Measurements from ENCODE around the gene SCRT2. TPM values are rescaled to one million over a fixed set of nuclear protein-coding genes. Genes with fewer than 3 reads are reported as not detected.

Gene SCRT2
- not detected in 2 replicates for total RNA-seq (2012; rRNA removed)
- polyA plus RNA-seq (2012; rRNA removed) = not detected in 2 replicates
- not detected in 2 replicates for polyA plus RNA-seq (2012; cell fraction: cytosol; rRNA removed)
- polyA plus RNA-seq (2012; cell fraction: nucleus; rRNA removed; ENCODE audit: low replicate concordance) = not detected in 2 replicates
- not detected for Bru-seq, nascent RNA
- BruChase-seq, experiment 1, labeled RNA remaining after a 6-hour chase = not detected
- not detected for BruChase-seq, experiment 2, labeled RNA remaining after a 2-hour chase
- long read RNA-seq = 0 reads

- no peak within 1 kb of the TSS for H4K5ac ChIP-seq (ENCODE audit: low read depth, low read length)
- H3K14ac ChIP-seq (replicated peaks; ENCODE audit: low read depth, low read length) = no peak within 1 kb of the TSS
- H3K9me1 ChIP-seq (ENCODE audit: insufficient read depth, low read length) = no peaks in the 10 kb centered on the region
- peaks cover 55% of the 10 kb centered on the region for H3K27me3 ChIP-seq (ENCODE audit: control insufficient read depth, insufficient read depth, low read length)
- H3K79me1 ChIP-seq (ENCODE audit: low read depth in 1 of 2, low read length in 2 of 2) = no peaks in the 10 kb centered on the region
- 1% methylated on average over 23 of the region's 69 CpGs; no CpG with 5 or more reads in 1 of the 2 experiments for WGBS, 2 experiments (ENCODE audit: extremely low coverage in 2 of 2, insufficient read length in 1 of 2)
- H4K8ac ChIP-seq (ENCODE audit: low read depth in 2 of 2, low read length in 2 of 2) = no peak within 1 kb of the TSS
- H3K27ac ChIP-seq (ENCODE audit: insufficient read depth, low read length) = no peak within 1 kb of the TSS
- H3K4me2 ChIP-seq (ENCODE audit: low read depth, low read length) = no peak within 1 kb of the TSS; the same call in 1 of the 2 replicates
- intact Hi-C loops (cut with micrococcal nuclease) = no loop called here
- no TSS peak for BruUV-seq (replicated peaks)
- H3K9ac ChIP-seq (ENCODE audit: low read depth, low read length) = no peak within 1 kb of the TSS
- no peak within 1 kb of the TSS for H4K91ac ChIP-seq (ENCODE audit: insufficient read depth, low read depth, low read length)
- DNase-seq (peak; percentile 65), ATAC-seq (ENCODE audit: low read depth) (peak; percentile 100)
- CTCF ChIA-PET = interaction anchor here (0.7 to 1.5 kb wide), 3 partner anchors 9 to 115 kb away, joined by 3 to 5 read pairs (median 3); no protein-coding TSS in a partner anchor
- no peaks in the 10 kb centered on the region for H3K4me1 ChIP-seq (ENCODE audit: control insufficient read depth, insufficient read depth, low read length)
- H2BK20ac ChIP-seq (ENCODE audit: low read depth, low read length) = no peak within 1 kb of the TSS
- H2AK5ac ChIP-seq (ENCODE audit: low read depth, low read length) = no peak within 1 kb of the TSS
- H2AK9ac ChIP-seq (replicated peaks; ENCODE audit: low read depth, low read length, poor library complexity) = peak within 1 kb of the TSS; percentile 33
- no peak within 1 kb of the TSS for H3K56ac ChIP-seq (ENCODE audit: extremely low read depth, insufficient read depth, low read length)
- no peak within 1 kb of the TSS for H3K4me3 ChIP-seq (ENCODE audit: insufficient read depth, low read depth, low read length)
- no peaks in the 10 kb centered on the region for H3K9me3 ChIP-seq (ENCODE audit: control insufficient read depth, insufficient read depth, low read length)
- H3K18ac ChIP-seq (ENCODE audit: low read depth, low read length) = no peak within 1 kb of the TSS
- H3K23ac ChIP-seq (ENCODE audit: low read depth, low read length) = no peak within 1 kb of the TSS
- TF ChIP-seq CEBPB (IDR thresholded peaks at IDR 0.05; ENCODE audit: low read depth, low read length) (no peak), MAFK (IDR thresholded peaks at IDR 0.05; ENCODE audit: low read depth, low read length) (no peak), MXI1 (IDR thresholded peaks at IDR 0.05; ENCODE audit: borderline replicate concordance, low read depth, low read length) (peak; percentile 90), CTCF (conservative IDR thresholded peaks at IDR 0.05; ENCODE audit: low read depth, low read length) (no peak), MAZ (IDR thresholded peaks at IDR 0.05; ENCODE audit: borderline replicate concordance, low read depth, low read length) (peak; percentile 78; the same call in 1 of the 2 replicates), USF2 (IDR thresholded peaks at IDR 0.05; ENCODE audit: low read depth, low read length) (no peak), RCOR1 (IDR thresholded peaks at IDR 0.05; ENCODE audit: insufficient replicate concordance, low read length) (peak; percentile 83), CHD1 (IDR thresholded peaks at IDR 0.05; ENCODE audit: low read depth, low read length) (no peak), RFX5 (IDR thresholded peaks at IDR 0.05; ENCODE audit: low read depth, low read length) (no peak)
- POLR2A ChIA-PET (ENCODE audit: unreplicated experiment) = interaction anchor here (0.6 kb wide), 1 partner anchor 28 kb away, joined by 3 read pairs; no protein-coding TSS in a partner anchor
- no peaks in the 10 kb centered on the region for H4K20me1 ChIP-seq (ENCODE audit: insufficient read depth, low read length)
- H2BK5ac ChIP-seq (ENCODE audit: low read depth, low read length, poor library complexity, severe bottlenecking) = no peak within 1 kb of the TSS
- H2BK15ac ChIP-seq (ENCODE audit: low read depth, low read length) = no peak within 1 kb of the TSS
- dilution Hi-C loops (cut with HindIII; ENCODE audit: low sequenced_read_pairs, unreplicated experiment) = no loop called here
- peak within 1 kb of the TSS; percentile 67 for H2AFZ ChIP-seq (replicated peaks; ENCODE audit: low read length, poor library complexity)
- H3K4ac ChIP-seq (ENCODE audit: low read depth, low read length) = no peak within 1 kb of the TSS
- H3K36me3 ChIP-seq (ENCODE audit: control insufficient read depth, insufficient read depth, low read length) = no peaks in the 10 kb centered on the region
- in situ Hi-C loops (cut with MboI; ENCODE audit: low sequenced_read_pairs) = loop anchor here (10.0 kb wide), 1 partner anchor 111 kb away; no protein-coding TSS in a partner anchor
- no peak within 1 kb of the TSS for H2BK120ac ChIP-seq (ENCODE audit: low read depth, low read length)
Measured at GRCh38 chr20:675453-676314, at the start of gene SCRT2. TSS of gene SCRT2 (minus strand) at chr20:675802. CDS start at chr20:675601, 201 bp downstream.
